HG02642 (cell line): ENCODE measurements around the gene MRFAP1L1.

ENCODE experiments used
- ATAC-seq: cut with Tn5 transposase; IDR thresholded peaks from one replicate; pipeline ENCODE4 v1.9.1; 2021; ENCODE audit warnings: mild to moderate bottlenecking; ENCODE audit not compliant: unreplicated experiment, poor library complexity

Gene MRFAP1L1

DNA sequence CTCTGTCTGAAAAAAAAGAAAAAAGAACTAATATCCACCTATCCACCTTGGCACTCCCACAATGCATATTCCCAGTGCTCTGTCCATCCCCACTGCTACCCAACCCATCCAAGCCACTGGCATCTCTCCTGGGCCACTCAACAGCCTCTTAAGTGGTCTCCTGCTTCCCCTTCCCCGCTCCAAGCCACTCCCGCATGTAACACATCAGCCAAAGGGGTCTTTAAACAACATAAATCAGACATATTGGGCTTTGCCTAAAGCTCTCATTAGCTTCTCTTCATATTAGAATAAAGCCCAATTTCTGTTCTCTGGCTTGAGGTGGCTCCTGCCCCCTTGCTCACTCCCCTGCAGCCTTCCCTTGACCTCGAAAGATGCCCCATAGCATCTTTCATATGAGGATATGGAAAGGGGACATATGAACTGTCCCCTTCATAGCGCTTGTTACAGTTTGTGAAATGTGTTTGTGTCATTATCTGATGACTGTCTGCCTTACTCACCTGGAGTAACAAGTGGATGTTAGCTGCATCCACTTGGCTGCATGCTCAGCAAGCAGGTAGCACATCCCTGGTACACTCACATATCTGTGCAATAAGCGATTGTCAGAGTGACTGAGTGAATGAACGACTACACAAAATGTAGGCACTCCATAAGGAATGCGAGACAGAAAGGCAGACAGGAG lies 9.4 kb upstream of the MRFAP1L1 start:
- ATAC-seq, result no peak

DNA sequence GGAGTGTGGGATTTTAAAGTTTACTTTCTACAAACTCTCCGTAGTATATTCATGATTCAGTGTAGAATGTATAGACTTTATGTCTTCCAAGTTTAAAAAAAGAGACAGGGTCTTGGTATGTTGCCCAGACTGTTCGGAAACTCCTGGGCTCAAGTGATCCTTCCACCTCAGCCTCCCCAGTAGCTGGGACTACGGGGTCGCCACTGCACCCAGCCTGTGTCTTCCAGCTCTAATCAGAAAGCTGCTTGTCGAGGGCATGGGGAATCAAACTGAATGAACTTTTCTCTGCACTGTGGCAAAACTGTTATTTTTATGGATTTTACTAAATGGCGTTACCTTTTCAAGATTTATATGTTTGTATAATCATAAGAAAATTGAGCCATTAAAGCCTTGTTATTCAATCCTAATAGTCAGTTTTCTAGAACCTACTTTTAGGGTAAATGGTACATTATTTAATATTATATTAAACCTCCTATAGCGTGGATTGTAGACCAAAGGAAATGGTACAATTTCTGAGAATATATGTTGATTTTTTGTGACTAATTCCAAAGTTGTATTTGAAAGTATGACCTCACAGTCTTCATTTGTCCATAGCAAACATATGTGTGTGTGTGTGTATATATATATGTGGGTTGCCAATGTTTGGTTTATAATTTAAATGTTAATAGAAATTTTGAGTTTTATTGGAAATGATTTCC lies 7.4 kb upstream of the MRFAP1L1 start:
- no peak for ATAC-seq

DNA sequence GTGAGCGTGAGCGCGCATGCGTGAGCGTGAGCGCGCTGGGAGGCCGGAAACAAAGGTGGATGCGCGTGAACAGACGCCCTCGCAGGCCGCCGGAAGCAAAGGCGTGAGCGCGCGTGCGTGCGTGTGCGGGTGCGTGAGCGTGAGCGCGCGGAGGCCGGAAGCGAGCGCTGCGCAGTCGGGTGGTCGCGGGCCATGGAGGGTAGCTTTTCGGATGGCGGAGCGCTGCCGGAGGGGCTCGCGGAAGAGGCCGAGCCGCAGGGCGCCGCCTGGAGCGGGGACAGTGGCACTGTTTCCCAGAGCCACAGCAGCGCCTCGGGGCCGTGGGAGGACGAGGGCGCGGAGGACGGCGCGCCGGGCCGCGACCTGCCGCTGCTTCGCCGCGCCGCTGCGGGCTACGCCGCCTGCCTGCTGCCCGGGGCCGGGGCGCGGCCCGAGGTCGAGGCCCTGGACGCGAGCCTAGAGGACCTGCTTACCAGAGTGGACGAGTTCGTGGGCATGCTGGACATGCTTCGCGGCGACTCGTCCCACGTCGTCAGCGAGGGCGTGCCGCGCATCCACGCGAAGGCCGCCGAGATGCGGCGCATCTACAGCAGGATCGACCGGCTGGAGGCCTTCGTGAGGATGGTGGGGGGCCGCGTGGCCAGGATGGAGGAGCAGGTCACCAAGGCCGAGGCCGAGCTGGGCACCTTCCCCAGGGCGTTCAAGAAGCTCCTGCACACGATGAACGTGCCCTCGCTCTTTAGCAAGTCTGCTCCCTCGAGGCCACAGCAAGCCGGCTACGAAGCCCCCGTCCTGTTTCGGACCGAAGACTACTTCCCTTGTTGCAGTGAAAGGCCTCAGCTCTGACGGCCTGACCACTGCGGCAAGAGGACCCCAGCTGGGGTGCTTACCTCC lies 6.6 kb upstream of the MRFAP1L1 start, which contains the start of gene BLOC1S4:
BLOC1S4 (plus strand) TSS at position 157 of the 894 bp plus-strand sequence; CDS start at position 193, 36 bp downstream.
- peak; percentile 87 for ATAC-seq

DNA sequence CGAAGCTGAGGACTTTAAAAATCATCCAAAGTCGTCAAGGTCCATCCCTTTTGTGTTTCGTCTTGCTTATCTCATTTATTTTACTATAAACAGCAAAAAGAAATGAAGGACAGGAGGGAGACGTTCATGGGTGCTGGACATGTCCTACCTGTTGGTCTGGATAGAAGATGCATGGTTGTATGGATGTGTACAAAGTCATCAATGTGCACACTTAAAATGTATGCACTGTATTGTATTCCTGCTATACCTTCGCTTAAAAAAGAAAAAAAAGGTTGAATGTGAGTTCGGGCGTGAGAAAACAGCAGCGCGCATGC lies 6.0 kb upstream of the MRFAP1L1 start:
- ATAC-seq, result no peak

DNA sequence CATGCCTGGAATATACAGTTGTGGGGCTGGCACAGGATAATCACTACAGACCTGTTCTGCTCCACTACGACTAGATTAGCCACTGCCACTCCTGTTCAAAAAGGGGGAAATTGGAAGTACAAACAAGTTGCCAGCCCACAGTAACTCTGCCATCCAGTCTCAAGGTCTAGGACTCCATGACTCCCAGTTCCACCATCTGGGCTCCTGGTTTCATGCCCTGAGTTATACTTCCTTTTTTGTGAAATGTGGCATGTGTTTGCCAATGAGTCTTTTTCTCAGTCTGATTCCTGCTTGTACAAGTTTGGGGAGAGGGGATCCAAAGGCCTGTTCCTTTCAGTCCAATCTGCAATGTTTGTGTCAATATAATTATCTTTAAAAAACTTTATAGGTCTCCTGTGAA lies 5.3 kb upstream of the MRFAP1L1 start:
- ATAC-seq, result no peak

DNA sequence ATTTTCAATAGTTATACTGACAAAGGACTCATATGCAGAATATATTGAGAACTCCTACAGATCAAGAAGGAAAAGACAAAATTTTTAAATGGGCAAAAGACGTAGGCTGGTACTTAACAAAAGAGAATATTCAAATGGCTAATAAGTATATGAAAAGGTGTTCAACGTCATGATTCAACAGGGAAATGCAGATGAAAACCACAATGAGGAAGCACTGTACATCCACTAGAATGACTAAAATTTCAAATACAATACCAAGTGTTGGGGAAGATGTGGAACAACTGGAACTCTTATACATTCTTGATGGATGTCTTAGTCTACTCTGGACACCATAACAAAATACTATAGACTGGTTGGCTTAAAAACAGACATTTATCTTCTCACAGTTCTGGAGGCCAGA lies 1.3 kb upstream of the MRFAP1L1 start:
- ATAC-seq, result no peak

DNA sequence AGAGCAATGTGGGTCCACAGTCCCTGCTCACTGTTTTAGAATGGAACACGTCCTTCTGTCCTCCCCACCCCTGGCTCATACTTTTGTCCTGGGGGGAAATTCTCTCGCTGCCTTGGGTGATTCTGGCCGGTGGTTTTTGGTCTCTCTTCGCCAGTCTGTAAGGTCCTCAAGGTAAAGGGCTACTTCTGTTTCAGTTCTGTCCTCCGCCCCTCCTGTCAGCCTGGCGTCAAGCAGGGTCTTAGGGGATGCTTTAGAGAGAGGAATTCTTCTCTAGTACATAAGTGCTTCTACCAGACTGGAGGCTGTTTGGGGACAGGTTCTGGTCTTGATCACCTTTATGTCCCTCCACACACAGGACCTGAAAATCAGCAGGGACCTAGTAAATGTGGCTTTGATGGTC lies 617 bp upstream of the MRFAP1L1 start:
- no peak for ATAC-seq

DNA sequence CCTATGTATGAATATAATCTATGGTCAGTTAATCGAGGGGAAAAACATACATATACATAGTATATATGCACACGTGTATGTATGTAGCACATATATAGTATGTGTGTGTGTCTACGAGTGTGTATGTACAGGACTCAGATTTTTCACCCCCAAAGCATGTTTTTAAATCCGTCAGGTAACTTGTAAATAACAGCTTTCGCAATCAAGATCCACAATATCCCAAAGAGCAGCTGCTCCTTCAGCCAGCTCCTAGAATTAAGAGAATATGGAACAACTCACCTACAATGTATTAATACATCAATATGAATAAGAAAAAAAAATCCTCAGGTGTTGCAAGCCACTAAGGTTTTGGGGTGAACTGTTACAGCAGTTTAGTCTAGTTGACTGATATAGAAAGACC lies 3.5 kb downstream of the MRFAP1L1 start:
- no peak for ATAC-seq

DNA sequence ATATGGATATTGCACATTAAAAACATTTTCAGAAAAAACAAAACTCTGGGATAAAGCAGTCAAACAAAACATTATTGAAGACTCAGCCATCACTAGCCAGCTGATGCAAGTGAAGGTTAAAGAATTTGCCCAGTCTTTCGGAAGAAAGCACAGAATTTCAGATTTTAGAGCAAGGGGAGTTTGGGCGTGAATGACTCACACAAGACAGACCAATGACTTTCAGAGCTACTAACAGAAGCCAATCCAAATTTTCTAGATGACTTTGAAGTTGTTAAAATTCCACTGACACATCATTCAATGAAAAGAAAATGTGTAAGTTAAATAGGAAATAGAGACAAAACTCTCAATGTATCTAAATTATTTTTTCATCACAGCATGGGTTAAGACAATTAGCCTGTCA lies 4.0 kb downstream of the MRFAP1L1 start:
- ATAC-seq, result no peak

DNA sequence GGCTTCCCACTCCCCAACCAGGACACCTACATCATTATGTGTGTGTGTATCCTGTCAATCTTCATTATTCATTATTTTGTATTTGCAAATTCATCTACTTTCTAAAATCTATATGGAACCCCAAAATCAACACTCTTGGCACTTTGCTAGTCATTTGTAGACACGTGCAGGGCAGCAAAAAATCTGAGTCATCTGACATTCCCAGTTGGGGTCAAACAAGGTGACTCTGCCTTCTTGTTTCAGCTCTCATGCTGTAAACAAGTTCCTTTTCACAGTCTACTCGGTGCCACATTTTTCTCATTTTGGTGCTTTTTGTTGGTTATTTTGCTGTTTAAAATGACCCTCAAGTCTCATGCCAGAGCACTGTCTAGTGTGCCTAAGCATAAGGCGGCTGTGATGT lies 5.9 kb downstream of the MRFAP1L1 start:
- ATAC-seq, result no peak

DNA sequence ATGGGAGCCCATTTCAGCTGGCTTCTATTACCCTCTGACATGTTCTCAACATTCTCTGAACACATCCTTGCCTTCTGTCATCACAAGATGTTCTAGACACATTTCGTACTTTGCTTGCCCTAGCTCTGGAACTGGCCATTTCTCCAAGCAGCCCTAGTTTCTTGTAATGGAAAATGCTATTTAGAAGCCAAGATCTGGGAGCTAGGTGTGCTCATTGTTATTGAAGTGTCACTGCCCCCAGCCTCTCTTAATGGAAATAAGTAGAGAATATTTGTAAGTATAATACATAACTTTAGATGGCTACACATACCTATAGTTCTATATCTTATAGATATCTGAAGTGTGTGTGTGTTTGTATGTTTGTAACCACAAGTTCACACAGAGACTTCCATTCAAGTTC lies 6.9 kb downstream of the MRFAP1L1 start:
- no peak for ATAC-seq

DNA sequence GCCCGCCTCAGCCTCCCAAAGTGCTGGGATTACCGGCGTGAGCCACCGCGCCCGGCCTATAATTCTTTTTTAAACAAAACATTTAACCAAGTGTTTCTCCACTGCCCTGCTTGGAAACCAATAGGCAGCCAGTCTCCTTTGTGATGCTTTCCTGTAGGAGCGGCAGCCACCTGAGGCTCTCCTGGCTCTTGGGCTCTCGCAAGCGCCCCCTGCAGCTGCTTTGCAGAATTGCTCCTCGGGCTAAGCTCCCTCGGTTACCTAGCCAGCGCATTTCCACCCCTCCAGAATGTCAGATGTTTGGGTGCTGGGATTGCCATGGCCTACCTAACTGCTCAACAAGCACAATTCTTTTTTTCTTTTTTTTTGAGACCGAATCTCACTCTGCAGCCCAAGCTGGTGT lies 8.3 kb downstream of the MRFAP1L1 start:
- no peak for ATAC-seq

DNA sequence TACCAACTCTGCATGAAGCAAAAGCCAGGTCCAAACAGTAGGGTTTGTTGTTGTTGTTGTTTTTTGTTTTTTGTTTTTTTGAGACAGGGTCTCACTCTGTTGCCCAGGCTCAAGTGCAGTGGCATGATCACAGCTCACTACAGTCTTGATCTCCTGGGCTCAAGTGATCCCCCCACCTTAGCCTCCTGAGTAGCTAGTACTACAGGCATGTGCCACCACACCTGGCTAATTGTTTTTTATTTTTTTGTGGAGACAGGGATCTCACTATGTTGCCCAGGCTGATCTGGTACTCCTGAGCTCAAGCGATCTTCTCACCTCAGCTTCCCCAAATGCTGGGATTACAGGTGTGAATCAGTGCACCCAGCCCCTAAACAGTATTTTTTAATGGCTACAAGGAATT lies 9.8 kb downstream of the MRFAP1L1 start:
- ATAC-seq, result no peak

DNA sequence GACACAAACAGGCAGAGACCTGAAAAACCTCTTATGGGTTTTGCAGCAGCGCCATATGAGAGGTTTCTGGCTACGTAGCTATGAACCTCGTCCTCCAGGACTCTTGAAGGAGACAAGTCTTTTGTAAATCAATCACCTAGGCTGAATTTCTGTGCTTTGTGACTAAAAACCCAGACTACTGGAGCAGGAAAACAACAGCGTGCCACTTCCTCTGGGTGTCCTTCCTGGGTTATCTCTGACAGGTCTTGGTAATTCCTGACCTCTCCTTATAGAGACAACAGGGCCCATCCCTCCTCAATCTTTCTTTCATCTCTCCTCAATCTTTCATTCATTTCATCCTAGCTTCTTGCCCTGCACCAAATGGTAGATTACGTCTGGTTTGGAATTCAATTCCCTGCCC lies 10.3 kb downstream of the MRFAP1L1 start:
- ATAC-seq, result no peak

DNA sequence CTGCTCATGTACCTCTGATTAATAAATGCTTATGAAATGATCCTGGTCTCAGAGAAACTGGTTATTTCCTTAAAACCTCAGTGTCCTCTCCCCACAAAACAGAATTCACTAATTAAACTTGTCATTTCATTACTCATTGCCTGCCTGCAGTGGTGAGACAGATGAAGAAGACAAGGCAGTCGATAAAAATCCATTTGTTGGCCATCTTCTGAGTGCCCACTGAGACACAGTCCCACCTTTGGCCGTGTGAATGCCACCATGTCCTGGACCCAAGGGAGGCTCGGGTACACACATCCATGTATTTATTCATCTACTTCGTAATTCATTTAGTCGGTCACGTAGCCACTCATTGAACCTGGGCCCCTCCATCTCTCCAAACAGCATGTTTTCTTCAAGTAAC lies 12.5 kb downstream of the MRFAP1L1 start:
- ATAC-seq, result no peak

DNA sequence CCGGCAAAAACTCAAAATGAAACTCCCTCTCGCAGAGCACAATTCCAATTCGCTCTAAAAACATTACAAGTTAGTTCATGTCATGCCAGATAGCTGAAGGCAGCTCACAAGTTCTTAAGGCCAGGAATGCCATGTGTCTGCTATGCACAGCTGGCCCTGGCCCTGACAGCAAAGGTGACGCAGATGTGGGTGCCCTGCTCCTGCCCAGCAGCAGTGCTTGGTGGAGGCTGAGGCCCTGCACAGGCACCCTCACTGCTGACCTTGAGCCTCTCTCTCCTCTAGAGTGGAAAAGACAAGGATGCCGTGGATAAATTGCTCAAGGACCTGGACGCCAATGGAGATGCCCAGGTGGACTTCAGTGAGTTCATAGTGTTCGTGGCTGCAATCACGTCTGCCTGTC lies 13.1 kb downstream of the MRFAP1L1 start:
- no peak for ATAC-seq

DNA sequence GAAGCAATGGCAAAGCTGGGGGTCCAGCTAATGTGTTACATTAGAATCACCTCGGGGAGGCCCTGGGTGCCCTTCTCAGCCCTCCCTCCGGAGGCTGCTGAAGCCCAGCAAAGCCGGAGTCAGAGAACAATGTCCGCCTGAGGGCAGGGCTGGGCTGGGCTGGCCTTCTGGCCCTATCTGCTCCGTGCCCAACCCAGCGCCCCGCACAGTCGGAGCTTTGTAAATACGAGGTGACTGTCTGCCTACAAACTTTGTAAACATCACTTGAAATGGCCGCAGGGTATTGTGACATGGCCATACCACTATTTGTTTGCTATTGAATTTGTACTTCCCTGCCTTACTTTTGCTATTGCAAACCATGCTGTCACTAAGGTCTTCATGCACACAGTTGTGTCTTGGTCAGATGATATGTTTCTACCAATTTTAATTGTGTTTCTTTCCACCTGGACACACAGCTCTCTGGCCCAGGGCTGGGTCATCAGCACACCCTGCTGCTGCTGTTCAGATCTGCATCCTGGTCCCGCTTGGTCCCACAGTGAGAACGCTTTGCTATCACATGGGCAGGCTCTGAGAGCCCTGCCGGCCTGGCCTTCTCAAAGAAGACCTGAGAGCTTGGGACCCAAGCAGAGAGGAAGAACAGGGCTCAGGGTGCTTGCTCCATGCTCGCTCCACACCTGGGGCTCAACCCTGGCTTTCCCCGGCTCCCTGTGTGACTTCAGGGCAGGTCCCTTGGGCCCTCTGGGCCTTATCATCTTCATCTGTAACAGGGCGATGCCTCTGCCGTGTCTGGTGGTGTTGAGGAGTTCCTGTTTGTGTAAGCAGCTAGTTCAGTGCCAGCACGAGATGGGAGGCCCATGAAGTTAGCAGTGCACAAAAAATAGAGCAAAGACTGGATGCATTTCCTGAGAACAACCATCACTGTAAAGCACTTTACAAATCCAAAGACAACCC lies 13.7 kb downstream of the MRFAP1L1 start:
- ATAC-seq, result no peak

DNA sequence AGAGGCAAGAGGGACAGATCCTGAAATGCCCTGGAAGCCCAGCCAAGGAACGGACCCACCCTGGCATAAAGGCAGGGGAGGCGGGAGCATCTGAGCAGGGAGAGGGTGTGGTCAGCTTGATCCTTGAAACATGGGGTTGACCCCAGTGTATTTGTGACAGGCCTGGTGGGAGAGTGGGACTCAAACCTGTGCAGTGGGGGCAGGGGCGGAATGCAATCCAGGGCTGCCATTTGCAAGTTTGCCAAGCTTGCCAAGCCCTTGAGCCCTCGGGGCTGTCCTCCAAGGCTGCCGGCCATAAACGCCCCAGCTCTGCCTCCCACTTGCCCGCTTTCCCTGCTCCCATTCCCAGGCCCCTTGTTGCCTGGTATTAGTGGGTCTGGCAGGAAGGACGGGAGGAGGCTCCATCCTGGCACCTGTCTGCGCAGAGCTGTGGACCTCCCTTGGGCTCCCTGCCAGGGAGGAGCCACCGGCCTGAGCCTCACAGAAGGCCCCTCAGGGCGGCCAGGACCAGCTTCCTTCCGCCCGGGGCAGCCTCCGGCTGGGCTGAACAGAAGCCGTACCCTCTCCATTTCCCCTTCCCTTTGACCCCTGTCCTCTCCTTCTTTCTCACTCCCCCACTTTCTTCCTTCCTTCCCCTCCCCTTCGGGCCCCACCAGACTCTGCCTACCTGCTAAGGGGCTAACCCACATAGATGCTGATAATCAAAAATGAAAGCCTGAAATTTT lies 15.3 kb downstream of the MRFAP1L1 start:
- ATAC-seq, result no peak
